ENCODE measurements around the gene LHX4. TPM values are rescaled to one million over a fixed set of nuclear protein-coding genes. Genes with fewer than 3 reads are reported as not detected.

The LHX4 gene
- total RNA-seq, 1 experiment from 2014 or later, result 0.13 TPM

- in situ Hi-C loops (cut with HindIII; ENCODE audit: low pct_unique_long_range_greater_than_20kb, low sequenced_read_pairs), result no loop called here
- no peak for DNase-seq (ENCODE audit: low read depth, low spot score)
Measured at GRCh38 chr1:180215856-180216625, 14.0 kb upstream of the LHX4 start.

- in situ Hi-C loops (cut with HindIII; ENCODE audit: low pct_unique_long_range_greater_than_20kb, low sequenced_read_pairs), result no loop called here
- DNase-seq (ENCODE audit: low read depth, low spot score), result no peak
Measured at GRCh38 chr1:180217006-180217405, 13.1 kb upstream of the LHX4 start.

GRCh38 chr1:180218806-180219765 lies 11.0 kb upstream of the LHX4 start:
- in situ Hi-C loops (cut with HindIII; ENCODE audit: low pct_unique_long_range_greater_than_20kb, low sequenced_read_pairs), result no loop called here
- no peak for DNase-seq (ENCODE audit: low read depth, low spot score)

GRCh38 chr1:180219776-180220175 lies 10.3 kb upstream of the LHX4 start:
- DNase-seq (ENCODE audit: low read depth, low spot score), result no peak
- in situ Hi-C loops (cut with HindIII; ENCODE audit: low pct_unique_long_range_greater_than_20kb, low sequenced_read_pairs), result no loop called here

GRCh38 chr1:180221462-180221861 lies 8.6 kb upstream of the LHX4 start:
- DNase-seq (ENCODE audit: low read depth, low spot score), result no peak
- in situ Hi-C loops (cut with HindIII; ENCODE audit: low pct_unique_long_range_greater_than_20kb, low sequenced_read_pairs), result no loop called here

- in situ Hi-C loops (cut with HindIII; ENCODE audit: low pct_unique_long_range_greater_than_20kb, low sequenced_read_pairs), result no loop called here
- no peak for DNase-seq (ENCODE audit: low read depth, low spot score)
Measured at GRCh38 chr1:180224902-180225301, 5.2 kb upstream of the LHX4 start.

GRCh38 chr1:180225403-180225802 lies 4.7 kb upstream of the LHX4 start:
- in situ Hi-C loops (cut with HindIII; ENCODE audit: low pct_unique_long_range_greater_than_20kb, low sequenced_read_pairs), result no loop called here
- DNase-seq (ENCODE audit: low read depth, low spot score), result no peak

- DNase-seq (ENCODE audit: low read depth, low spot score), result no peak
- in situ Hi-C loops (cut with HindIII; ENCODE audit: low pct_unique_long_range_greater_than_20kb, low sequenced_read_pairs), result no loop called here
Measured at GRCh38 chr1:180227861-180228647, 2.0 kb upstream of the LHX4 start.

GRCh38 chr1:180228648-180229482 lies 1.2 kb upstream of the LHX4 start:
- DNase-seq (ENCODE audit: low read depth, low spot score), result no peak
- in situ Hi-C loops (cut with HindIII; ENCODE audit: low pct_unique_long_range_greater_than_20kb, low sequenced_read_pairs), result no loop called here

GRCh38 chr1:180230416-180230790 lies 339 bp downstream of the LHX4 start:
- DNase-seq (ENCODE audit: low read depth, low spot score), result no peak
- in situ Hi-C loops (cut with HindIII; ENCODE audit: low pct_unique_long_range_greater_than_20kb, low sequenced_read_pairs), result no loop called here

- in situ Hi-C loops (cut with HindIII; ENCODE audit: low pct_unique_long_range_greater_than_20kb, low sequenced_read_pairs), result no loop called here
Measured at GRCh38 chr1:180230791-180231505, 884 bp downstream of the LHX4 start.

GRCh38 chr1:180231506-180231921 lies 1.4 kb downstream of the LHX4 start:
- DNase-seq (ENCODE audit: low read depth, low spot score), result peak; percentile 20
- in situ Hi-C loops (cut with HindIII; ENCODE audit: low pct_unique_long_range_greater_than_20kb, low sequenced_read_pairs), result no loop called here

More at GRCh38 chr1:180230791-180231505, 884 bp downstream of the LHX4 start:
- DNase-seq (ENCODE audit: low read depth, low spot score), result no peak

GRCh38 chr1:180231936-180232335 lies 1.9 kb downstream of the LHX4 start:
- in situ Hi-C loops (cut with HindIII; ENCODE audit: low pct_unique_long_range_greater_than_20kb, low sequenced_read_pairs), result no loop called here
- DNase-seq (ENCODE audit: low read depth, low spot score), result no peak

- DNase-seq (ENCODE audit: low read depth, low spot score), result no peak
- in situ Hi-C loops (cut with HindIII; ENCODE audit: low pct_unique_long_range_greater_than_20kb, low sequenced_read_pairs), result no loop called here
Measured at GRCh38 chr1:180232521-180233043, 2.5 kb downstream of the LHX4 start.

GRCh38 chr1:180233191-180234011 lies 3.3 kb downstream of the LHX4 start:
- in situ Hi-C loops (cut with HindIII; ENCODE audit: low pct_unique_long_range_greater_than_20kb, low sequenced_read_pairs), result no loop called here
- no peak for DNase-seq (ENCODE audit: low read depth, low spot score)

Data from SK-MEL-5 (cell line).